Activated T-cell treated with anti-CD3 and anti-CD28 coated beads, Interleukin-2, amount 50 U/mL, for 72 hours (primary cell): ENCODE measurements around the gene KCNIP3. TPM values are rescaled to one million over a fixed set of nuclear protein-coding genes. Genes with fewer than 3 reads are reported as not detected.

Experiments used
- ATAC-seq, 2 donors: fragments of 150-1000 bp; cut with Tn5 transposase; replicated peaks in 1 of 2; 2 replicates each; pipeline ENCODE4 v1.10.0; 2021; ENCODE audit warnings: moderate library complexity in 2 of 2, mild to moderate bottlenecking in 1 of 2
- DNase-seq, 2 donors: peaks; one replicate each; pipeline ENCODE4 v3.0.0; 2021 to 2022; ENCODE audit warnings: mixed read lengths in 1 of 2
- H3K27ac Mint-ChIP-seq: one replicate; pipeline ENCODE4 v1.8.0; 2022; ENCODE audit warnings: mild to moderate bottlenecking, moderate library complexity, mixed read lengths
- H3K27me3 Mint-ChIP-seq: one replicate; pipeline ENCODE4 v1.8.0; 2022; ENCODE audit warnings: low read depth, mixed read lengths
- H3K36me3 Mint-ChIP-seq, 2 donors: one replicate each; pipeline ENCODE4 v1.8.0; 2022; ENCODE audit warnings: mixed read lengths in 2 of 2, mild to moderate bottlenecking in 1 of 2; ENCODE audit not compliant: insufficient read depth in 2 of 2
- H3K4me1 Mint-ChIP-seq: one replicate; pipeline ENCODE4 v1.8.0; 2022; ENCODE audit warnings: low read depth, mixed read lengths
- H3K4me3 Mint-ChIP-seq, 2 donors: one replicate each; pipeline ENCODE4 v1.8.0; 2022; ENCODE audit warnings: mild to moderate bottlenecking in 2 of 2, mixed read lengths in 2 of 2, moderate library complexity in 2 of 2
- H3K9me3 Mint-ChIP-seq, 2 donors: one replicate each; pipeline ENCODE4 v1.8.0; 2022; ENCODE audit warnings: mixed read lengths in 2 of 2
- total RNA-seq, 2 donors: library from RNA; stranded (reverse); gene quantifications; one replicate each; pipeline ENCODE4 v1.2.3, GENCODE V29; 2022

The KCNIP3 gene
- total RNA-seq, 2 donors from 2014 or later, result not detected

DNA sequence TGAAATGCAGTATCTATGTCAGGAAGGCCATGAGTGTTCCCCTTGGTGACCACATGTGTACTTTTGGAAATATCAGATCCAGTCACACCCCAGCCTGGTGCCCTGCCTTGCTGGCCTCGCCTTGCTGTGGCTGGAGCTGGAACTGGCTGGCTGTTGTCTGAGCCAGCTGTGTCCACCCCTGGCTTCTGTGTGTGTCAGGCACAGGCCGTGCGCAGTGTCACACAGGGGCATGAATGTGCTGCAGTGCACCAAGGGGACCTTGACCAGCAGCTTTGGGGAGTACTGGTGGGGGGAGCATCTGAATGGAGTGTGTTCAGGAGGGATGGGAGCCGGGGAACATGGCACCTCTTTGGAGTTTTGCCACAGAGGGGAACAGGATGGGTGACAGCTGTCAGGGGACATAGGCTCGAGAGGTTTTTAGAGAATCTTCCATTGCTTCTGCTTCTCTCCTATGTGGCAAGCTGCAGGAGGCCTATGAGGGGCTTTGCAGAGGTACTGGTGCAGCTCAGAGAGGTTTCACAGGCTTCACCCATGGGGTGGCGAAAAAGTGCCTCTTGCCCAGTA lies 60.7 kb downstream of the KCNIP3 start:
- ATAC-seq (no peak), DNase-seq (no peak)
- Mint-ChIP-seq H3K27ac (no peak overlapping the region), H3K4me1 (no peaks in the 10 kb centered on the region), H3K4me3 (no peak overlapping the region), H3K9me3 (peaks cover 0 to 2% of the 10 kb centered on the region in 2 donors), H3K36me3 (no peaks in the 10 kb centered on the region), H3K27me3 (peaks cover 7% of the 10 kb centered on the region)

GRCh38 chr2:95359031-95359430 lies 61.9 kb downstream of the KCNIP3 start:
- Mint-ChIP-seq H3K4me3 (no peak overlapping the region), H3K27ac (no peak overlapping the region), H3K9me3 (peaks cover 0 to 2% of the 10 kb centered on the region in 2 donors), H3K27me3 (peaks cover 7% of the 10 kb centered on the region), H3K36me3 (no peaks in the 10 kb centered on the region), H3K4me1 (no peaks in the 10 kb centered on the region)
- DNase-seq (no peak), ATAC-seq (no peak)

DNA sequence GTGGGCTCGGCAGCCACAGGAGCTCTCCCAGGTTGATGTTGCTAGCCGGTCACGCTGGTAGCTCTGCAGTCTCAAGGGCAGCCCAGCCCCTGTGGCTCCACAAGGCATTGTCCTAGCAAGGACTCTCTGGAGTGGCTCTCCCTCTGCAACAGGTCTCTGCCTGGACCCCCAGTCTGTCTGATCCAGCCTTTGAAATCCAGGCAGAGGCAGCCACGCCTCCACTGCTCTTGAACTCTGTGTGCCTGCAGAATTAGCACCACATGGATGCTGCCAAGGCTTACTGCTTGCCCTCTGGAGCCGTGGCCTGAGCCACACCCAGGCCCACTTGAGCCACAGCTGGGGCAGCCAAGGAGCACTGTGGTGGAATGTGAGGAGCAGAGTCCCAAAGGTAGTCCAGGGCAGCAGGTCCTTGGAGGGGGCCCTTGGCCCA lies 62.4 kb downstream of the KCNIP3 start:
- ATAC-seq (no peak), DNase-seq (no peak)
- Mint-ChIP-seq H3K4me3 (no peak overlapping the region), H3K9me3 (peaks cover 0 to 2% of the 10 kb centered on the region in 2 donors), H3K36me3 (no peaks in the 10 kb centered on the region), H3K4me1 (no peaks in the 10 kb centered on the region), H3K27me3 (peaks cover 7% of the 10 kb centered on the region), H3K27ac (no peak overlapping the region)

- H3K27ac Mint-ChIP-seq, result no peak overlapping the region
Observed at GRCh38 chr2:95361216-95361980, 64.3 kb downstream of the KCNIP3 start.

DNA sequence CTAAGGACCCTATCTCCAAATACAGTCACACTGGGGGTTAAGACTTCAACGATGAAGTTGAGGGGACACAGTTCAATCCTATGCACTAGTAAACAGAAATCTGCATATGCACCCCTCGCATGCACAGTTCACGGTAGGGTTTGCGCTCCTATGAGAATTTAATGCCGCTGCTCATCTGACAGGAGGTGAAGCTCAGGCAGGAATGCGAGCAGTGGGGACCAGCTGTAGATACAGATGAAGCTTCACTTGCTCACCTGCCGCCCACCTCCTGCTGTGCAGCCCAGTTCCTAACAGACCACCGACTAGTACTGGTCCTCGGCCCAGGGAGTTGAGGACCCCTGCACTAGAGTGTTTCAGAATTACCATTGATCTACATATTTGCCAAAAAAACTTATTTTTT lies 65.3 kb downstream of the KCNIP3 start:
- H3K4me1 Mint-ChIP-seq, result no peaks in the 10 kb centered on the region
- peaks cover 18% of the 10 kb centered on the region for H3K27me3 Mint-ChIP-seq
- no peaks in the 10 kb centered on the region for H3K36me3 Mint-ChIP-seq
- DNase-seq, result no peak
- no peaks in the 10 kb centered on the region for H3K9me3 Mint-ChIP-seq
- ATAC-seq, result no peak
- no peak overlapping the region for H3K4me3 Mint-ChIP-seq
- no peak overlapping the region for H3K27ac Mint-ChIP-seq

More at GRCh38 chr2:95361216-95361980, 64.3 kb downstream of the KCNIP3 start:
- no peak overlapping the region for H3K4me3 Mint-ChIP-seq
- no peaks in the 10 kb centered on the region for H3K4me1 Mint-ChIP-seq
- no peak for ATAC-seq
- H3K9me3 Mint-ChIP-seq, result no peaks in the 10 kb centered on the region
- H3K36me3 Mint-ChIP-seq, result no peaks in the 10 kb centered on the region
- peaks cover 13% of the 10 kb centered on the region for H3K27me3 Mint-ChIP-seq
- no peak for DNase-seq

- Mint-ChIP-seq H3K9me3 (peaks cover 0 to 1% of the 10 kb centered on the region in 2 donors), H3K4me1 (no peaks in the 10 kb centered on the region), H3K36me3 (peaks cover 0 to 1% of the 10 kb centered on the region in 2 donors), H3K27me3 (peaks cover 11% of the 10 kb centered on the region), H3K4me3 (no peak overlapping the region), H3K27ac (no peak overlapping the region)
- DNase-seq, result no peak
- no peak for ATAC-seq
Observed at GRCh38 chr2:95366514-95366913, 69.4 kb downstream of the KCNIP3 start.

DNA sequence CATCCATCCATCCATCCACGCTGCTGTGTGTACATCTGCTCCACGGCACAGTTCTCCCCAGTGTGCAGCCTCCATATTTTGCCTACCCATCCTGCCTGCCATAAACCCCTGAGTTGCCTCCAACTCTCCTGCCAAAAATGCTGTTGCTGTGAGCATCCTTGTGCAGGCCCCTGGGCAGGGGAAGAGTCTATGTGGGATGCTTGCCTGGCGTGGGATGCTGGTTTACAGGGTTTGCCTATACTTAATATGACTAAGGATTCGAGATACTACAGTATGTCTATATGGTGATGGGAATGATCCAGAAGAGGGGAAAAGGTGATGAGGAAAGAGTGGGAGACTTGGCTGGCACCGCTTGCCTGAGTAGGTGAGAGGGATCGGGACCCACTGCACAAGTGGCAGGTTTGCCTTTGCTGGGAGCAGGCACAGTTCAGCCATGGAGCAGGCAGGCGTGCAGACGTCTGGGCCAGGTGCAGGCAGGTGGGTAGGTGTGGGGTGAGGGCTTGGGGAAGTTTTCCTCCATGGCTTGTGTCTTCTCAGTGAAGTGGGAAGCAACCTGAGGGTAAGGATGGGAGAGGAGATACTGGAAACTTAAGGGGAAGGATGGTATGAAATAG lies 75.2 kb downstream of the KCNIP3 start:
- Mint-ChIP-seq H3K27me3 (peaks cover 5% of the 10 kb centered on the region), H3K36me3 (peaks cover 0 to 4% of the 10 kb centered on the region in 2 donors), H3K4me1 (no peaks in the 10 kb centered on the region), H3K4me3 (no peak overlapping the region), H3K27ac (no peak overlapping the region), H3K9me3 (peaks cover 0 to 2% of the 10 kb centered on the region in 2 donors)
- ATAC-seq (no peak), DNase-seq (no peak)

DNA sequence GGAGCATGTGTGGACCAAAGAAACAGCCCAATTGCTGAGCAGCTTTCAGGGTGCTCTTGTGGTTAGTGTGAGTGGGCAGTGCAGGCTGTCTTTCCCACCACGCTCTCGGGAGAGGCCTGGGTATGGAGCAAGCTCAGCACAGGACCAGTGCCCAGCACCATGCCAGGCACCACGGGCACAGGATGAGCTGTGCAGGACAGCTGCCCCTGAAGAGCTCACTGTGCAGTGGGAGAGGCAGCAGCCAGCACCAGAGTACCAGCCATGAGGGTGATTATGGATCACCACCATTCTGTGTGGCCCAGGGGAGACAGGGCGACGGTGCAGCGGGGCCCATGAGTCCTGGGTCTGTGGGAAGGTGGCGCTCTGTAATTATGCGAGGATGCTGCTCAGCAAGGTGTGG lies 75.7 kb downstream of the KCNIP3 start:
- Mint-ChIP-seq H3K9me3 (peaks cover 0 to 2% of the 10 kb centered on the region in 2 donors), H3K27me3 (peaks cover 5% of the 10 kb centered on the region), H3K36me3 (peaks cover 0 to 4% of the 10 kb centered on the region in 2 donors), H3K27ac (no peak overlapping the region), H3K4me3 (no peak overlapping the region), H3K4me1 (no peaks in the 10 kb centered on the region)
- DNase-seq (no peak), ATAC-seq (no peak)

- Mint-ChIP-seq H3K4me3 (no peak overlapping the region), H3K4me1 (no peaks in the 10 kb centered on the region), H3K27ac (no peak overlapping the region), H3K36me3 (peaks cover 0 to 4% of the 10 kb centered on the region in 2 donors), H3K27me3 (peaks cover 5% of the 10 kb centered on the region), H3K9me3 (peaks cover 0 to 2% of the 10 kb centered on the region in 2 donors)
- ATAC-seq, result no peak
- no peak for DNase-seq
Observed at GRCh38 chr2:95374029-95374428, 76.9 kb downstream of the KCNIP3 start.

DNA sequence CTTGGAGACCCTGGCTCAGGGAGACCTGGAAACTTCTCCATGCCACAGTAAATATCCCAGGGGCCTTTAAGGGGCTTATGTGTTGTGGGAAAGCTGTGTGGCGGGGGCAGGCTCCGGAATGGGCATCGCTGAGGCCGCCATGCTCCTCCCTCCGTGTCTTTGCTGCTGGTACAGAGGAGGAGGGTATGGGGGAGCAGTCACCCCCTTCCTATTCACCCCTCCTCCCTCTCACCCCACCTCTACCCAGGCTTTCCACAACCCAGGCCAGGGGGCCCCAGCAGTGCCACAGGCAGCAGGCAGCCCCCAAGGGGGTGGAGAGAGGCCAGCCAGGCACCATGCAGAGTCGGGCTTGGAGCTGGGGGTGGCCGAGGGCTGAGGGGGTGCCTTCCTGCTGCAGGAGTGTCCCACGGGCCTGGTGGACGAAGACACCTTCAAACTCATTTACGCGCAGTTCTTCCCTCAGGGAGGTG lies 77.3 kb downstream of the KCNIP3 start:
- Mint-ChIP-seq H3K9me3 (peaks cover 0 to 2% of the 10 kb centered on the region in 2 donors), H3K36me3 (peaks cover 0 to 4% of the 10 kb centered on the region in 2 donors), H3K27me3 (peaks cover 5% of the 10 kb centered on the region), H3K4me1 (no peaks in the 10 kb centered on the region), H3K27ac (no peak overlapping the region), H3K4me3 (no peak overlapping the region)
- no peak for ATAC-seq
- DNase-seq, result no peak

DNA sequence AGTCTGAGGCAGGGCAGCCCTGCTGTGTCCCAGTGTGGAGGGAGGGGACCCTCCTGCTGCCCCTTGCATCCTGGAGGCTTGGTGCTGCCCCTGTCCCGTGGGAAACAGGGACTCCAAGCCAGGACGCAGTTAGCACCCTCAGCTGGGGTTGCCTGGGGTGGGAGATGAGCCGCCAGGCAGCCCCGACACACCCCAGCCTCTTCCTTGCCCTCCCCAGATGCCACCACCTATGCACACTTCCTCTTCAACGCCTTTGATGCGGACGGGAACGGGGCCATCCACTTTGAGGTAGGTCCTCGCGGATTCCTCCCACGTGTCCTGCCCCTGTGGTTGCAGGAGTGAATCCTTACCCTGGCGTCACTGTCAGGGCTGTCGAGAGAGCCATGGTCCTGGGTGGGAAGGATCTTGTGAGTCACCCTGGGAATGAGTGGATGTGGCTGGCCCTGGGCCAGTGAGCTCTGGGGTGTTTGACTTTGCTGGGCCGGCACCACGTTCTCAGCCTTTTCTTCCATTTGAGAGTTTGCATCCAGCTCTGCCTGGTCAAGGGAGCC lies 77.8 kb downstream of the KCNIP3 start:
- Mint-ChIP-seq H3K4me1 (no peaks in the 10 kb centered on the region), H3K4me3 (no peak overlapping the region), H3K36me3 (peaks cover 0 to 4% of the 10 kb centered on the region in 2 donors), H3K9me3 (peaks cover 0 to 2% of the 10 kb centered on the region in 2 donors), H3K27ac (no peak overlapping the region), H3K27me3 (peaks cover 5% of the 10 kb centered on the region)
- ATAC-seq (no peak), DNase-seq (no peak)

GRCh38 chr2:95375532-95376150 lies 78.5 kb downstream of the KCNIP3 start:
- Mint-ChIP-seq H3K4me1 (no peaks in the 10 kb centered on the region), H3K4me3 (no peak overlapping the region), H3K27me3 (peaks cover 5% of the 10 kb centered on the region), H3K27ac (no peak overlapping the region), H3K36me3 (peaks cover 0 to 4% of the 10 kb centered on the region in 2 donors), H3K9me3 (peaks cover 0 to 2% of the 10 kb centered on the region in 2 donors)
- ATAC-seq (no peak), DNase-seq (no peak)
